ENCODE data around the gene SERGEF.

Gene SERGEF

DNA sequence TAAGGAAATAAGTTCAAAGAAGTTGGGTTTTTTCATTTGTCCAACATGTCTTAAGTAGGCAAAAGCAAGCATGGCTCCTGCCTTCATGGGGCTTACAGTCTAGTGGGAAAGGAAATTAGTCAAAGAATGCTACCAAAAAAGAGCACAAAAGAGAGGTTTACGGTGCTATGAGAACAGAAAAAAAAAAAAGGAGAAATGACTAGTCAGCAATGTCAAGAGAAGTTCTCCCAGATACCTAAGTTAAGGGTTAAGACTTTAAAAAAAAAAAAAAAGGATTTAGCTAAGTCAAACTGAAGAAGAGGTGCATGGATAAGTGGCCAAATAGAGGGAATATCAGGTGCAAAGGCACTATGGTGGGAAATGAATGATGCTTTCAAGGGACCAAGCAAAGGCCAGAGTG is 29.3 kb downstream of the SERGEF start:
- TF ChIP-seq SPI1 (IDR thresholded peaks at IDR 0.05; ENCODE audit: borderline replicate concordance, low read depth), result no peak
- DNase-seq (ENCODE audit: low read depth in 1 of 2, low spot score in 1 of 2), result no peak
- Histone ChIP-seq H3K27ac (replicated peaks) (no peak overlapping the region), H3K27me3 (ENCODE audit: insufficient read depth, poor library complexity, severe bottlenecking) (no peaks in the 10 kb centered on the region), H3K4me3 (replicated peaks; ENCODE audit: insufficient read depth, low read length) (no peak overlapping the region)

DNA sequence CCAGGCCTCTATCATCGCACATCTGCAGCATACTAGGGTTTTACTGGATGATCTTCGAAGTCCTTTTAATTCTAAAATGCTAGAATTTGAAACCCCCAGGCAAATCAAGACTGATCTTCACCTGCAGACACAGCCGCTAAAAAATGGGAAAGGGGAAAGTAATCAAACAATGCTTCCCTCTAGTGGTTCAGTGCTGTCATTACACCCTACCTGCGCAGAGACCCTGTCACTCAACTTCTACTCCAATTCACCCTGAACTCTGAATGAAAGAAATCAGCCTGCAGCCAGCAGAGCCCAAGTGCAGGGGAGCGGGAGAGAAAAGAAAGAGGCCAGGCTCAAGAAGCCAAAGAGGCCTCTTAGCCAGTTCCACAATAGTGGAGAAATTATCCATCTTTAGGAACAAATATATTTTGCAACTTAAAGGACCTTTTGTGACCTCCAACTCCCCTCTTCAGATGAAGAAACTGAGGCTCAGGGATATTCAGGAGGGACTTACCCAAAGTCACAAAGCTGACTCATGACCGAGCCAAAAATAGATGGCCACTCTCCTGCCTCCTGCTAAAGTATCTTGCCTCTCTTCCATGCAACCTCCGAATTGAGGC is 33.0 kb downstream of the SERGEF start:
- no peak overlapping the region for H3K27ac ChIP-seq (replicated peaks)
- TF ChIP-seq, protein P1, sequence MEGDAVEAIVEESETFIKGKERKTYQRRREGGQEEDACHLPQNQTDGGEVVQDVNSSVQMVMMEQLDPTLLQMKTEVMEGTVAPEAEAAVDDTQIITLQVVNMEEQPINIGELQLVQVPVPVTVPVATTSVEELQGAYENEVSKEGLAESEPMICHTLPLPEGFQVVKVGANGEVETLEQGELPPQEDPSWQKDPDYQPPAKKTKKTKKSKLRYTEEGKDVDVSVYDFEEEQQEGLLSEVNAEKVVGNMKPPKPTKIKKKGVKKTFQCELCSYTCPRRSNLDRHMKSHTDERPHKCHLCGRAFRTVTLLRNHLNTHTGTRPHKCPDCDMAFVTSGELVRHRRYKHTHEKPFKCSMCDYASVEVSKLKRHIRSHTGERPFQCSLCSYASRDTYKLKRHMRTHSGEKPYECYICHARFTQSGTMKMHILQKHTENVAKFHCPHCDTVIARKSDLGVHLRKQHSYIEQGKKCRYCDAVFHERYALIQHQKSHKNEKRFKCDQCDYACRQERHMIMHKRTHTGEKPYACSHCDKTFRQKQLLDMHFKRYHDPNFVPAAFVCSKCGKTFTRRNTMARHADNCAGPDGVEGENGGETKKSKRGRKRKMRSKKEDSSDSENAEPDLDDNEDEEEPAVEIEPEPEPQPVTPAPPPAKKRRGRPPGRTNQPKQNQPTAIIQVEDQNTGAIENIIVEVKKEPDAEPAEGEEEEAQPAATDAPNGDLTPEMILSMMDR (IDR thresholded peaks at IDR 0.05; ENCODE audit: insufficient read depth, low read length), result peak; percentile 91
- TF ChIP-seq GABPA (IDR thresholded peaks at IDR 0.05; ENCODE audit: low read depth) (no peak), SPI1 (IDR thresholded peaks at IDR 0.05; ENCODE audit: borderline replicate concordance, low read depth) (no peak), POLR2AphosphoS5 (IDR thresholded peaks at IDR 0.05; ENCODE audit: low read depth) (no peak)
- H3K4me3 ChIP-seq (replicated peaks; ENCODE audit: insufficient read depth, low read length), result no peak overlapping the region
- peak in 1 of 2 experiments; percentile 8 for DNase-seq (ENCODE audit: low read depth in 1 of 2, low spot score in 1 of 2)
- H3K27me3 ChIP-seq (ENCODE audit: insufficient read depth, poor library complexity, severe bottlenecking), result no peaks in the 10 kb centered on the region

DNA sequence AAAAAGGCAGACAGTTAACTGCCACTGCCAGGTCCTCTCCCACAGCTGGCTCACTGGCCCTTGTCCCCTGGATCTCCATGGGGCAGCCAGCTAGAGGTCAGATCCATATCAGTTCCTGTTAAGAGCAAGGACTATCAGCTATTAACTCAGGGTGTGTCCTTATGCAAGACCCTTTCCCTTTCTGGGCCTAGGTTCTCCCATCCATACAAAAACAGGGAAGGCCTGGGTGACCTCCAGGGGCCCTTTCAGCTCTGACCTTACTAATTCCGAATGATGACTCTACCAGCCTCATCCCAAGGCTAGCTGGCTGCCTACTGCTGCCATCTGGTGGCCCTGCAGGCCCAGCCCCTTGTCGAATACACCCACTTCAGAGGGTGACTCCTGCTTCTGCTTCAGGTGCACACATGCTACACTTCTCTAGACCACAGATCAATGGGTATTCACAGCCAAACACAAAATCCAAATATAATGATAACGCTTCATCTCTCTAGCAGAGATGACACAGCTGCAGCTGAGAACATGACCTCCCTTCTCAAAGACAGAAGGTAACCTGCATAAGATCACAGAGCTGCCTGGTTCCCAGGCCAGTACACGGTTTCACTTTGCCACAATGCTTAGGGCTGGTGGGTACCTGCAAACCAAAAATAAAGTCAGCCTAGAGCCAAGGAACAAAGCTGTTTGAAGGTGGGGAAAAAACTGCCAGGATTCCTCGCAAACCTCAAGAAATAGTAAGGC is 34.1 kb downstream of the SERGEF start:
- no peak overlapping the region for H3K4me3 ChIP-seq (replicated peaks; ENCODE audit: insufficient read depth, low read length)
- TF ChIP-seq, protein P1 (IDR thresholded peaks at IDR 0.05; ENCODE audit: insufficient read depth, low read length), result peak; percentile 82
- TF ChIP-seq GABPA (IDR thresholded peaks at IDR 0.05; ENCODE audit: low read depth), result no peak
- TF ChIP-seq, protein P2, sequence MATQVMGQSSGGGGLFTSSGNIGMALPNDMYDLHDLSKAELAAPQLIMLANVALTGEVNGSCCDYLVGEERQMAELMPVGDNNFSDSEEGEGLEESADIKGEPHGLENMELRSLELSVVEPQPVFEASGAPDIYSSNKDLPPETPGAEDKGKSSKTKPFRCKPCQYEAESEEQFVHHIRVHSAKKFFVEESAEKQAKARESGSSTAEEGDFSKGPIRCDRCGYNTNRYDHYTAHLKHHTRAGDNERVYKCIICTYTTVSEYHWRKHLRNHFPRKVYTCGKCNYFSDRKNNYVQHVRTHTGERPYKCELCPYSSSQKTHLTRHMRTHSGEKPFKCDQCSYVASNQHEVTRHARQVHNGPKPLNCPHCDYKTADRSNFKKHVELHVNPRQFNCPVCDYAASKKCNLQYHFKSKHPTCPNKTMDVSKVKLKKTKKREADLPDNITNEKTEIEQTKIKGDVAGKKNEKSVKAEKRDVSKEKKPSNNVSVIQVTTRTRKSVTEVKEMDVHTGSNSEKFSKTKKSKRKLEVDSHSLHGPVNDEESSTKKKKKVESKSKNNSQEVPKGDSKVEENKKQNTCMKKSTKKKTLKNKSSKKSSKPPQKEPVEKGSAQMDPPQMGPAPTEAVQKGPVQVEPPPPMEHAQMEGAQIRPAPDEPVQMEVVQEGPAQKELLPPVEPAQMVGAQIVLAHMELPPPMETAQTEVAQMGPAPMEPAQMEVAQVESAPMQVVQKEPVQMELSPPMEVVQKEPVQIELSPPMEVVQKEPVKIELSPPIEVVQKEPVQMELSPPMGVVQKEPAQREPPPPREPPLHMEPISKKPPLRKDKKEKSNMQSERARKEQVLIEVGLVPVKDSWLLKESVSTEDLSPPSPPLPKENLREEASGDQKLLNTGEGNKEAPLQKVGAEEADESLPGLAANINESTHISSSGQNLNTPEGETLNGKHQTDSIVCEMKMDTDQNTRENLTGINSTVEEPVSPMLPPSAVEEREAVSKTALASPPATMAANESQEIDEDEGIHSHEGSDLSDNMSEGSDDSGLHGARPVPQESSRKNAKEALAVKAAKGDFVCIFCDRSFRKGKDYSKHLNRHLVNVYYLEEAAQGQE (IDR thresholded peaks at IDR 0.05; ENCODE audit: insufficient replicate concordance, low read depth), result no peak
- peak in 1 of 2 experiments; percentile 50 for DNase-seq (ENCODE audit: low read depth in 1 of 2, low spot score in 1 of 2)
- H3K27ac ChIP-seq (replicated peaks), result no peak overlapping the region
- no peaks in the 10 kb centered on the region for H3K27me3 ChIP-seq (ENCODE audit: insufficient read depth, poor library complexity, severe bottlenecking)

DNA sequence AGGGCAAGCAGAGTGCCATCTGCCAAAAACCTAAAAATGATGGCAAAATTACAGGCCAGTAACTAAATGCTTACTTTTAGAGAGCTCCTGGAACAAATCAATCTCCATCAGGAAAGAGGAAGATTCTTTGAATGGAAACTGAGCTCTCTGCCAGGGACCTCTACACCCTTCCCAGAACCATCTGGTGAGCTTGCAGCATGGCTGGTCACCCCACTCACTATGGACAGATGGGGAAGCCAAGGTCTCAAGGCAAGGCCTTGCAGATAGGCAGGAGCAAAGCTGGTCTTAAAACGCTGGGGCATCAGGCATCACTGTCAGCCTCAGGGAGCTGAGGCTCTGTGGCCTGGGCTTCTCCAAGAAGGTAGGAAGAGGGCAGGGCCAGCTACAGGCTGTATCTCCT is 36.2 kb downstream of the SERGEF start:
- TF ChIP-seq POLR2AphosphoS5 (IDR thresholded peaks at IDR 0.05; ENCODE audit: low read depth) (no peak), SPI1 (IDR thresholded peaks at IDR 0.05; ENCODE audit: borderline replicate concordance, low read depth) (no peak), GABPA (IDR thresholded peaks at IDR 0.05; ENCODE audit: low read depth) (no peak)
- TF ChIP-seq, protein P2 (IDR thresholded peaks at IDR 0.05; ENCODE audit: insufficient replicate concordance, low read depth), result no peak
- TF ChIP-seq, protein P1 (IDR thresholded peaks at IDR 0.05; ENCODE audit: insufficient read depth, low read length), result no peak
- no peak for DNase-seq (ENCODE audit: low read depth in 1 of 2, low spot score in 1 of 2)
- H3K27me3 ChIP-seq (ENCODE audit: insufficient read depth, poor library complexity, severe bottlenecking), result no peaks in the 10 kb centered on the region
- H3K27ac ChIP-seq (replicated peaks), result no peak overlapping the region
- no peak overlapping the region for H3K4me3 ChIP-seq (replicated peaks; ENCODE audit: insufficient read depth, low read length)

Data from HL-60 (cell line).